Right cardiac atrium (tissue), 5 donors: Measurements from ENCODE around the gene SIGLEC15. TPM values are rescaled to one million over a fixed set of nuclear protein-coding genes. Genes with fewer than 3 reads are reported as not detected.

Experiments
- ATAC-seq, 2 donors: fragments of 200-7000 bp; cut with Tn5 transposase; one replicate each; pipeline versions ENCODE4 v1.8.0 to v1.9.1; 2020; ENCODE audit warnings: moderate library complexity in 2 of 2, mild to moderate bottlenecking in 1 of 2
- DNase-seq, 3 donors: peaks; one replicate each; pipeline ENCODE4 v3.0.0-alpha.2; 2020
- H3K27ac ChIP-seq: one replicate; pipeline ENCODE4 v1.5.1; 2013; ENCODE audit warnings: mild to moderate bottlenecking, low read length, control low read depth, moderate library complexity
- H3K27me3 ChIP-seq: one replicate; pipeline ENCODE4 v1.6.1; 2013; ENCODE audit not compliant: control insufficient read depth, insufficient read depth
- H3K4me1 ChIP-seq: one replicate; pipeline ENCODE4 v1.6.1; 2013; ENCODE audit warnings: low read length; ENCODE audit not compliant: control insufficient read depth, insufficient read depth
- H3K4me3 ChIP-seq: one replicate; pipeline ENCODE4 v1.5.1; 2013; ENCODE audit warnings: low read length, control low read depth
- H3K9me3 ChIP-seq: one replicate; pipeline ENCODE4 v1.6.1; 2013; ENCODE audit warnings: low read length; ENCODE audit not compliant: control insufficient read depth
- WGBS: extraction: QIAGEN DNeasy Blood & Tissue Kit; methylation state at CpG from one replicate; pipeline ENCODE4 v1.1.7; 2013; 5-methylcytosine and 5-hydroxymethylcytosine counted together
- intact Hi-C, 4 donors: fragments of 100-400 bp; cut with DNase I; formaldehyde crosslinking; loops; one replicate each; pipeline versions ENCODE4 v1.11.0 to v1.14.0; 2022 to 2023
- long read RNA-seq, 4 donors: library from polyadenylated mRNA; unstranded; transcript quantifications; one replicate each; pipeline ENCODE4 v2.0.0, GENCODE V29; 2020 to 2021
- polyA plus RNA-seq: library from polyadenylated mRNA; stranded (reverse); fragments of 200-250 nt; gene quantifications from one replicate; pipeline ENCODE4 v1.2.3, GENCODE V29; 2013
- total RNA-seq, 4 donors: library from RNA; stranded (reverse); fragmentation: NEBNext Ultra II Directional; extraction: Animal tissue kit (Norgen Biotek cat#: 25700); gene quantifications; one replicate each; pipeline ENCODE4 v1.2.1, GENCODE V29; 2021
- donor health status: healthy with polysubstance abuse.
- donor health status: DM: no; HTN: yes; CAD: no.
- donor health status: DM: no; HTN: no; CAD: no.
- donor health status: DM: no; HTN: yes; CAD: no; lungs with severe emphysema.
- donor health status: DM: yes; HTN: yes; CAD: no.

The SIGLEC15 gene, protein sequence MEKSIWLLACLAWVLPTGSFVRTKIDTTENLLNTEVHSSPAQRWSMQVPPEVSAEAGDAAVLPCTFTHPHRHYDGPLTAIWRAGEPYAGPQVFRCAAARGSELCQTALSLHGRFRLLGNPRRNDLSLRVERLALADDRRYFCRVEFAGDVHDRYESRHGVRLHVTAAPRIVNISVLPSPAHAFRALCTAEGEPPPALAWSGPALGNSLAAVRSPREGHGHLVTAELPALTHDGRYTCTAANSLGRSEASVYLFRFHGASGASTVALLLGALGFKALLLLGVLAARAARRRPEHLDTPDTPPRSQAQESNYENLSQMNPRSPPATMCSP
- total RNA-seq = under 1 TPM in 3 of 4 donors, not detected in 1; 0.11 to 0.38 (median 0.31) TPM
- 0.09 TPM for polyA plus RNA-seq
- long read RNA-seq, donor 1 = 0 reads
- long read RNA-seq, donor 2 = 0 reads
- long read RNA-seq, donor 3 = 0 reads
- long read RNA-seq, donor 4, partial matches to known transcripts = 0 of 1 reads
- long read RNA-seq, donor 4, other reads (novel, unspliced or antisense) = 1 of 1 reads

DNA sequence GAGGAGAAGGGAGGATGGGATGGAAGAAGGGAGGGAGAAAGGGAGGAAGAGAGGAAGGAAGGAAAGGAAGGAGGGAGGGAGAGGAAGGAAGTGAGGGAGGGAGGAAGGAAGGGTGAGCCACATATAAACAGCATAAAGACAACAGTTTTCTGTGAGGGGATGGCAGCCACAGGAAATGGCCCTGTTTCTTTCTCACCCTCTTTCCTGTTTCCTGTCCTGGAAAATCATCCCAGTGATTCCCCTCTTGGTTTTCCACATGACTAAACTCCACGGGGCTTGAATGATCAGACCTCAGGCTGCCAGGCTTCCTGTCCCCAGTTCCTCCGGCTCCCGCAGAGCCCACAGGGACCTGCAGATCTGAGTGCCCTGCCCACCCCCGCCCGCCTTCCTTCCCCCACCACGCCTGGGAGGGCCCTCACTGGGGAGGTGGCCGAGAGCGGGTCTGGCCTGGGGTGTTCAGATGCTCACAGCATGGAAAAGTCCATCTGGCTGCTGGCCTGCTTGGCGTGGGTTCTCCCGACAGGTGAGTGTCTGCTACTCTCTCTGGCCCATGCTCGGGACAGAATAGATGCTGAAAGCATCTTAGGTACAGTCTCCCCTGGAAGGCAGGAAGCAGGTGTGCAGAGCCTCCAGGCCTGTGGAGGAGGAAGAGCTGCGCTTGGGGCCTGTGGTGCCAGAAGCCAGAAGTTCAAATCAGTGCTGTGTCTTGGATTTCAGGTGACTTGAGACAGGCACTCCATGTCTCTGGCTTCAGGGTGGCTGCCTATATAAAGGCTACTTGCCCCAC lies at the start of gene SIGLEC15:
TSS of gene SIGLEC15 (plus strand) at position 418 of the 787 bp plus-strand sequence. CDS start at position 472, 54 bp downstream.
- peak in 1 of 2 donors; percentile 17 for ATAC-seq
- Histone ChIP-seq H3K9me3 (no peaks in the 10 kb centered on the region), H3K27ac (no peak within 1 kb of the TSS), H3K27me3 (no peaks in the 10 kb centered on the region), H3K4me1 (peaks cover 5% of the 10 kb centered on the region), H3K4me3 (no peak within 1 kb of the TSS)
- WGBS = 56% methylated on average over 12 of the region's 12 CpGs
- intact Hi-C loops = no loop called here
- DNase-seq = no peak

GRCh38 chr18:45775743-45776142 lies 49.7 kb upstream of the SIGLEC15 start:
- peak in 1 of 2 donors; percentile 38 for ATAC-seq
- Histone ChIP-seq H3K9me3 (no peaks in the 10 kb centered on the region), H3K27me3 (no peaks in the 10 kb centered on the region), H3K4me1 (peaks cover under 1% of the 10 kb centered on the region), H3K4me3 (peak overlapping the region; percentile 46), H3K27ac (peak overlapping the region; percentile 38)
- DNase-seq = no peak
- intact Hi-C loops = no loop called here
- 41% methylated on average over 8 of the region's 8 CpGs for WGBS

- DNase-seq = no peak
- 70% methylated on average over 1 of the region's 1 CpG for WGBS
- Histone ChIP-seq H3K27me3 (no peaks in the 10 kb centered on the region), H3K4me3 (no peak overlapping the region), H3K4me1 (peaks cover 2% of the 10 kb centered on the region), H3K9me3 (no peaks in the 10 kb centered on the region), H3K27ac (no peak overlapping the region)
- intact Hi-C loops = no loop called here
- no peak for ATAC-seq
Observed at GRCh38 chr18:45777393-45777792, 48.1 kb upstream of the SIGLEC15 start.

DNA sequence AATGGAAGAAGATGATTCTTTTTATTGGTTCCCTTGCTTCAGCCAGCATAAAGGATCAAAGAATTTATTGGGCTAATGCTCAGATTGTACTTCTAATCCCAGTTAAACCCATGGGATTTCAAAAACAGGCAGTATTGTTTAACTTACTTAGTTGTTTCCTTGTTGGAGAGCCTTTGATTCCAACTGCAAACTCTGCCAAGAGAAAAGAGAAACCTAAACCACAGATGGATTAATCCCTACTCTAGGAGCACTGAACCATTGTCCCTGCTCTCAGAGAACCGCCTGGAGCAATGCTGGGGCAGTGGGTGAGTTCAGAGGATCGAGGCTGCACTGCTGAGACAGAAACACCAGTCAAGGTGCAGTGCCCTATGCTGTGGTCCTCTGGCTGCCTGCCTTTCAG lies 44.9 kb upstream of the SIGLEC15 start:
- H3K9me3 ChIP-seq = no peaks in the 10 kb centered on the region
- no peak for ATAC-seq
- H3K4me3 ChIP-seq = no peak overlapping the region
- 43% methylated on average over 2 of the region's 2 CpGs for WGBS
- DNase-seq = no peak
- intact Hi-C loops = no loop called here
- H3K27me3 ChIP-seq = no peaks in the 10 kb centered on the region
- peaks cover 3% of the 10 kb centered on the region for H3K4me1 ChIP-seq
- no peak overlapping the region for H3K27ac ChIP-seq

DNA sequence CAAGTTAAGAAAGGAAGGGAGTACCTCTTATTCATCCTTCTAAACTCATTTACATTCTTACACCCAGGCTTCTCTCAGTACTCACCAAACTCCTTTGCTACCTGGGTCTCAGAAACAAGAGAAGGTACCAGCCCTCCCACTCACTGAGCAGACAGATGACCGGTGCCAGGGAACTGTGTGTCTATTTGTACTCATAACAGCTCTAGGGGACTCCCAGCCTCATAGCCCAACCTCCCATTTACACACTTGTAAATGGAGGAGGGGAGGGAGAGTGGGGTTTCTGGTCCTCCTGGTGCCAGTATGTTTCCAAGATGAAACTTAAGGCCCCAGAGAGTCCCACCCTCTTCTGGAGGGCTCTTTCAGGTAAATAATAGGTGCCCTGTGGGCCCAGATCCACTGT lies 42.8 kb upstream of the SIGLEC15 start:
- no peak for DNase-seq
- intact Hi-C loops = no loop called here
- ATAC-seq = no peak
- WGBS = 77% methylated on average over 1 of the region's 1 CpG
- Histone ChIP-seq H3K4me3 (no peak overlapping the region), H3K27me3 (no peaks in the 10 kb centered on the region), H3K4me1 (peaks cover 3% of the 10 kb centered on the region), H3K27ac (no peak overlapping the region), H3K9me3 (no peaks in the 10 kb centered on the region)

DNA sequence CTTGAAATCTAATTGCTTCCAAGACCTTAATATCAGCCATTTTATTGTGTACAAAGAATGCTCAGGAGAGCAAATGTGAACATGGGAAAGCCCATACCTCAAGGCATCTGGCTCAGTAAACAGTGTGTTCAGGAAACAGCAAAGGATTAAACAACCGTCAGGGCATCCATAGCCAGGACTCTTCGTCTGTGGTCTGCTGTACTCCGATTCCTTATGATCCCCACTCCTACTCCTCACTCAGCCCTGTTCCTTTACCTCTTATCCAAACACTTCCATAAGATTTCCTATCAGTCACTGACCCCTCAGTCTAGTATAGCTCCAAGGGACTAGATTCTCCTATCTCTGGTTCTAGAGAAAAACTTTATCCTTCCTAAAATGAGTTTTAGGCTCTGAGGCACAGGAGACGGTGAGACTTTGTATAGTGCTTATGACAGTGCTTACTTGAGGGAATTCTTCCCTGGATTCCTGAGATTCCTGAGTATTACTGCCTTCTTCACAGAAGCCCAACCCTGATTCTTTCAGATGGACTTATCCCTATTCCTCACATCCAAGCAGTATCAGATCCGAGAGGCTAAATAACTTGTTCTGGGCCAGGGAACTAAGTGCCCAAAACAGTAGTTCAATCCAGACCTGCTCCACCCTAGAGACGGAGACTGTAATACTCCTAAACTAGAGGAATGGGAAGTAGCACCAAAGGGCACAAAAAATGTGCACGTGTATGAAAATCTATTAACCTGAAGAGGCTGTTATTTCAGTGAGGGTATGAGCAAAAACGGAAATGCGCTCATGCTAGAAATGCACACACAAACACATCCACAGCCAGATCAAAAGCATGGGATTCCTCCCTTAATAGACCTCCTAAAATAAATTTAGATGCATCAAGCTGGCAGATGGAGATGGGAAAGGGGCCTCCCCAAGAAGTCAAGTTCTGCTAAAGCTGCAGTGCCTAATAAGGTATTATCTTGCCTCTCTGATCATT lies 42.1 kb upstream of the SIGLEC15 start:
- no peaks in the 10 kb centered on the region for H3K27me3 ChIP-seq
- intact Hi-C loops = no loop called here

GRCh38 chr18:45785134-45785533 lies 40.3 kb upstream of the SIGLEC15 start:
- Histone ChIP-seq H3K4me1 (peaks cover 3% of the 10 kb centered on the region), H3K4me3 (peak overlapping the region; percentile 20), H3K27ac (no peak overlapping the region), H3K9me3 (no peaks in the 10 kb centered on the region), H3K27me3 (no peaks in the 10 kb centered on the region)
- intact Hi-C loops = no loop called here
- ATAC-seq (peak in 1 of 2 donors; percentile 75), DNase-seq (peak in 2 of 3 donors; percentile 60 to 62)
- 38% methylated on average over 4 of the region's 4 CpGs for WGBS

More for the DNA sequence above, 42.1 kb upstream of the SIGLEC15 start:
- H3K27ac ChIP-seq = no peak overlapping the region
- WGBS = 79% methylated on average over 9 of the region's 9 CpGs
- ATAC-seq (no peak), DNase-seq (no peak)
- H3K4me1 ChIP-seq = peaks cover 3% of the 10 kb centered on the region
- H3K9me3 ChIP-seq = no peaks in the 10 kb centered on the region
- no peak overlapping the region for H3K4me3 ChIP-seq

DNA sequence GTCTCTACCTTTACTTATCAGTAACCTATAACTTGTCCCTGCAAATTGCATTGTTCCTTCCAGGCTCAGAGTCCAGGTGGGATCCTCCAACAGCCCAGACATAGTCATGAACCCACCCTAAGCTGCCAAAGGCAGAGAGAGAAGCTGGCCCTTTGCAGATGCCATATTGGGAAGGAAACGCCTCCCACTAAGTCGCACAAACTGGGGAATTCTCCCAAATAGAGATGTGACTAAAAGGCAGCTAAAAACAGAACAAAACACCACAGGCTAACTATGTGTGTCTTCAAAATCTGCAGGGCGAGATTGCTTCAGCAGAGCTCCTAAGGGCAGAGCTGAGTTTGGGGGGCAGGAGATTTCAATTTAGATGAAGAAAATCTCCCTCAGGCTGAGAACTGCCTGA lies 38.5 kb upstream of the SIGLEC15 start:
- DNase-seq (no peak), ATAC-seq (no peak)
- no peak overlapping the region for H3K27ac ChIP-seq
- H3K9me3 ChIP-seq = no peaks in the 10 kb centered on the region
- no peak overlapping the region for H3K4me3 ChIP-seq
- intact Hi-C loops = no loop called here
- 96% methylated on average over 3 of the region's 3 CpGs for WGBS
- no peaks in the 10 kb centered on the region for H3K27me3 ChIP-seq
- peaks cover 1% of the 10 kb centered on the region for H3K4me1 ChIP-seq

DNA sequence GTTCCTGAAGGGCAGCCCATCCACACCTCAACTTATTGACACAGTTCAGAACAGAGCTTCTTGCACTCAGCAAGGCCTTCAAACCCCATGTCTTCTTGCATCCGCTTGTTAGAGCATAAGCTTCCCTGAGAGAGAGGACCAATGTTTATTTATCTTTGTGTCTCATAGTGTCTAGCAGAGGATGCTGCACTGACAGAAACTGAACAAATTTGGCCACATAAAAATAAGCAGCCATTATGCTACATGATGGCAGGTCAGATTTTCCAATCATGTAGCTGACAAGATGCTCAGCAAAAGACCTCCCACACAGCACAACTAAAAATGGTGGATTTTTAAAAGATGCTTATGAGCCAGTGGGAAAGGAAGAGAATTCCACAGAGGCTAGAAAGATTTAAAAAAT lies 38.1 kb upstream of the SIGLEC15 start:
- Histone ChIP-seq H3K9me3 (no peaks in the 10 kb centered on the region), H3K4me1 (peaks cover 1% of the 10 kb centered on the region), H3K4me3 (no peak overlapping the region), H3K27me3 (no peaks in the 10 kb centered on the region), H3K27ac (no peak overlapping the region)
- intact Hi-C loops = no loop called here
- no peak for ATAC-seq
- no peak for DNase-seq
- 100% methylated on average over 1 of the region's 1 CpG for WGBS

DNA sequence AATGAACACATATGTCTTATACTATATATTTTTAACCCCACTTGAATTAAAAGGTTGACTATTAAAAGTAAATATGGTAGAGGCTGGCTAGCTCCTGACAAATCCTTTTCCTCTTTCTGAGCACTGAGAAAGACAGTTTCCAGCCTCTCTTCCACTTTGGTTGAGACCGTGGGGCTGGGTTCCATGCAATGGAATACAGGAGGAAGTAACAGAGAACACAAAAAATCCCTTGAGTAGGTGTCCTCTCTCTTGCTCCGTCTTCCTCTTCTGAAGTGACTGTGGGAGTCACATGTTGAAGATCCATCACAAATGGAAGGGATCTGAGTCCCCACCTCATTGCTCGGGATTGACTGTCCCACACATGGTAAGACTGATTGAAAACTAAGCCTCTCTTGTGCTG lies 36.6 kb upstream of the SIGLEC15 start:
- Histone ChIP-seq H3K27ac (no peak overlapping the region), H3K4me1 (peaks cover 1% of the 10 kb centered on the region), H3K9me3 (no peaks in the 10 kb centered on the region), H3K4me3 (no peak overlapping the region), H3K27me3 (no peaks in the 10 kb centered on the region)
- ATAC-seq (no peak), DNase-seq (no peak)
- intact Hi-C loops = no loop called here
- WGBS = 92% methylated on average over 3 of the region's 3 CpGs
